ENCODE data around the gene MSANTD1. TPM values are rescaled to one million over a fixed set of nuclear protein-coding genes. Genes with fewer than 3 reads are reported as not detected.

MSANTD1 gene
- total RNA-seq, 2 donors from 2014 or later = 0.40 to 1.3 TPM

- H3K9ac ChIP-seq (ENCODE audit: low read depth in 2 of 2, low read length in 2 of 2) = peak overlapping the region in 1 of 2 donors; percentile 35
- no peak overlapping the region for H3K27ac ChIP-seq
- no peak for DNase-seq
- H3K27me3 ChIP-seq = no peaks in the 10 kb centered on the region
- H3K36me3 ChIP-seq = no peaks in the 10 kb centered on the region
- no peaks in the 10 kb centered on the region for H3K4me1 ChIP-seq
- no peak for TF ChIP-seq CTCF (IDR thresholded peaks at IDR 0.05)
- intact Hi-C loops (cut with DNase I) = no loop called here
- no peak overlapping the region for H3K4me3 ChIP-seq
- no peaks in the 10 kb centered on the region for H3K9me3 ChIP-seq
Observed at GRCh38 chr4:3254302-3255131, 5.6 kb downstream of the MSANTD1 start.

GRCh38 chr4:3255611-3256186, 6.7 kb downstream of the MSANTD1 start:
- Histone ChIP-seq H3K9me3 (no peaks in the 10 kb centered on the region), H3K27ac (no peak overlapping the region), H3K27me3 (no peaks in the 10 kb centered on the region), H3K9ac (ENCODE audit: low read depth in 2 of 2, low read length in 2 of 2) (no peak overlapping the region), H3K4me1 (no peaks in the 10 kb centered on the region), H3K36me3 (no peaks in the 10 kb centered on the region), H3K4me3 (no peak overlapping the region)
- DNase-seq = no peak
- intact Hi-C loops (cut with DNase I) = no loop called here
- no peak for TF ChIP-seq CTCF (IDR thresholded peaks at IDR 0.05)

GRCh38 chr4:3256230-3257102, 7.5 kb downstream of the MSANTD1 start:
- Histone ChIP-seq H3K27ac (no peak overlapping the region), H3K9me3 (no peaks in the 10 kb centered on the region), H3K9ac (ENCODE audit: low read depth in 2 of 2, low read length in 2 of 2) (no peak overlapping the region), H3K4me1 (no peaks in the 10 kb centered on the region), H3K27me3 (no peaks in the 10 kb centered on the region), H3K36me3 (no peaks in the 10 kb centered on the region), H3K4me3 (no peak overlapping the region)
- TF ChIP-seq CTCF (IDR thresholded peaks at IDR 0.05) = no peak
- no peak for DNase-seq
- intact Hi-C loops (cut with DNase I) = no loop called here

- no peaks in the 10 kb centered on the region for H3K9me3 ChIP-seq
- no peaks in the 10 kb centered on the region for H3K27me3 ChIP-seq
- H3K4me1 ChIP-seq = no peaks in the 10 kb centered on the region
- no peak overlapping the region for H3K9ac ChIP-seq (ENCODE audit: low read depth in 2 of 2, low read length in 2 of 2)
- TF ChIP-seq CTCF (IDR thresholded peaks at IDR 0.05) = no peak
- no peaks in the 10 kb centered on the region for H3K36me3 ChIP-seq
- peak; percentile 40 for DNase-seq
- H3K4me3 ChIP-seq = no peak overlapping the region
- no peak overlapping the region for H3K27ac ChIP-seq
- intact Hi-C loops (cut with DNase I) = no loop called here
Observed at GRCh38 chr4:3257103-3257555, 8.2 kb downstream of the MSANTD1 start.

Measured in colonic mucosa (tissue), 4 donors.